ENCODE measurements around the gene PGAM2.

The PGAM2 gene

GRCh38 chr7:44080118-44080517 is 14.8 kb upstream of the PGAM2 start:
- H3K9me3 ChIP-seq = no peaks in the 10 kb centered on the region
- peaks cover 0 to 48% (median 46%) of the 10 kb centered on the region in 4 donors for H3K4me1 ChIP-seq
- DNase-seq = no peak
- H3K4me3 ChIP-seq = no peak overlapping the region
- intact Hi-C loops (cut with DNase I; ENCODE audit: low total_unique reads) = no loop called here
- no peaks in the 10 kb centered on the region for H3K27me3 ChIP-seq
- H3K36me3 ChIP-seq = peaks cover 26 to 58% (median 55%) of the 10 kb centered on the region in 3 donors
- TF ChIP-seq, protein P1, sequence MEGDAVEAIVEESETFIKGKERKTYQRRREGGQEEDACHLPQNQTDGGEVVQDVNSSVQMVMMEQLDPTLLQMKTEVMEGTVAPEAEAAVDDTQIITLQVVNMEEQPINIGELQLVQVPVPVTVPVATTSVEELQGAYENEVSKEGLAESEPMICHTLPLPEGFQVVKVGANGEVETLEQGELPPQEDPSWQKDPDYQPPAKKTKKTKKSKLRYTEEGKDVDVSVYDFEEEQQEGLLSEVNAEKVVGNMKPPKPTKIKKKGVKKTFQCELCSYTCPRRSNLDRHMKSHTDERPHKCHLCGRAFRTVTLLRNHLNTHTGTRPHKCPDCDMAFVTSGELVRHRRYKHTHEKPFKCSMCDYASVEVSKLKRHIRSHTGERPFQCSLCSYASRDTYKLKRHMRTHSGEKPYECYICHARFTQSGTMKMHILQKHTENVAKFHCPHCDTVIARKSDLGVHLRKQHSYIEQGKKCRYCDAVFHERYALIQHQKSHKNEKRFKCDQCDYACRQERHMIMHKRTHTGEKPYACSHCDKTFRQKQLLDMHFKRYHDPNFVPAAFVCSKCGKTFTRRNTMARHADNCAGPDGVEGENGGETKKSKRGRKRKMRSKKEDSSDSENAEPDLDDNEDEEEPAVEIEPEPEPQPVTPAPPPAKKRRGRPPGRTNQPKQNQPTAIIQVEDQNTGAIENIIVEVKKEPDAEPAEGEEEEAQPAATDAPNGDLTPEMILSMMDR (IDR thresholded peaks at IDR 0.05) = no peak
- peak overlapping the region; percentile 93 to 98 for H3K27ac ChIP-seq

DNA sequence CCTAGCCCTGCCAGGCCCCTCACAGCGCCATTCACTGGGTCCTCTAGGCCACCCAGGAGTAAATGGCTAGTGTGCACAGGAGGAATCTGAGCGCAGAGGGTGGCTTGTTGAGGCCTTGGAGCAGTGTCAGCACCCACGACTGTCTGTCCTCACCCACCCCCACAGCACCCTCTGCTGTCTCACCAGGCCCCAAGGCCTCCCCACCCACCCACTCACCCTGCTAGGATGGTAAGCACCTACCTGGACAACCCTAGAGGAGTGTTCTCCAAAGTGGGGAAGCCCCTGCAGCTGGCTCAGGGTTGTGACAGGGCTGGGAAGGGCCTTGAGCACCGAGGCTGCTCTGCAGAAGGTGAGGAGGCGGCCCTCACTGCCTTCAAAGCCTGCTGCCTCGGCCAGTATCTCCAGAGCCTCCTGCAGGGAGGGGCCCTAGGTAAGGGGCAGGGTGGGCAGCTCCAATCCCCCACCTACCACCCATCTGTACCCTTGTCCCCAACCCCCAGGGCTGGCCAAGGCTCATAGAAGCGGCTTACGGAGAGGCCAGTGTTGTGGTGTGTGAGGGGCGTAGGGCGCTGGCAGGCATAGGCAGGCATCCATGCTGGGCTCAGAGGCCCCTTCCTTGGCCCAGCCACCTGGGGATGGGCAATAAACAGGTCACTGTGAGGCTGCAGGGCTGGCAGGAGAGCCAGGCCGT is 14.1 kb upstream of the PGAM2 start:
- H3K4me1 ChIP-seq = peaks cover 0 to 42% (median 40%) of the 10 kb centered on the region in 4 donors
- H3K27ac ChIP-seq = peak overlapping the region in 1 of 2 donors; percentile 29
- H3K9me3 ChIP-seq = no peaks in the 10 kb centered on the region
- no peaks in the 10 kb centered on the region for H3K27me3 ChIP-seq
- no peak overlapping the region for H3K4me3 ChIP-seq
- no peak for DNase-seq
- TF ChIP-seq, protein P1 (IDR thresholded peaks at IDR 0.05) = no peak
- H3K36me3 ChIP-seq = peaks cover 26 to 65% (median 55%) of the 10 kb centered on the region in 3 donors
- intact Hi-C loops (cut with DNase I; ENCODE audit: low total_unique reads) = loop anchor here (5.0 kb wide), 1 partner anchor 38 kb away; no protein-coding TSS in a partner anchor

DNA sequence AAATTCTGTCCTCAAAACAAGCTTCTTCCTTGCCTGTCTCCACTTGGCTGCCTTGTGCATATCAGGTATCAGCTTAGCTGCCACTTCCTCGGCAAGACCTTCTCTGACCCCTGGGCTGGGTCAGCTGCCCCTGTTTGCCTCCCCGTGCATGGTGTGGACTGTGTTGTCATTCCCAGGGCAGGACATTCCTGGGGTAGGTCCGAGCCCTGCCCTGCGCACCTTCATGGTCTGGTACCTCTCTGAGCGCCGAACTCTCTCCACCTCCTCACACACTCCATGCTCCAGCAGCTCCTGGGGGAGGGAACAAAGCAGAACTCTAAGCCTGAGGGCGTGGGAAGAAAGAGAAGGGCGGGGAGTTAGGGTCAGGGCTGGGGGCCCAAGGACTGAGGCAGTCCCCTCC is 13.2 kb upstream of the PGAM2 start:
- intact Hi-C loops (cut with DNase I; ENCODE audit: low total_unique reads) = loop anchor here (5.0 kb wide), 1 partner anchor 39 kb away; no protein-coding TSS in a partner anchor
- DNase-seq = no peak
- Histone ChIP-seq H3K27me3 (no peaks in the 10 kb centered on the region), H3K4me1 (peaks cover 4 to 42% (median 38%) of the 10 kb centered on the region in 4 donors), H3K36me3 (peaks cover 26 to 74% (median 55%) of the 10 kb centered on the region in 3 donors), H3K4me3 (no peak overlapping the region), H3K9me3 (no peaks in the 10 kb centered on the region), H3K27ac (peak overlapping the region in 1 of 2 donors; percentile 29)
- TF ChIP-seq, protein P1 (IDR thresholded peaks at IDR 0.05) = no peak

GRCh38 chr7:44077681-44078091 is 12.3 kb upstream of the PGAM2 start:
- no peaks in the 10 kb centered on the region for H3K27me3 ChIP-seq
- H3K4me1 ChIP-seq = peaks cover 4 to 44% (median 41%) of the 10 kb centered on the region in 4 donors
- TF ChIP-seq, protein P1 (IDR thresholded peaks at IDR 0.05) = no peak
- peak overlapping the region in 1 of 2 donors; percentile 29 for H3K27ac ChIP-seq
- H3K36me3 ChIP-seq = peaks cover 26 to 83% (median 63%) of the 10 kb centered on the region in 3 donors
- intact Hi-C loops (cut with DNase I; ENCODE audit: low total_unique reads) = loop anchor here (5.0 kb wide), 1 partner anchor 40 kb away; no protein-coding TSS in a partner anchor
- no peak overlapping the region for H3K4me3 ChIP-seq
- no peak for DNase-seq
- no peaks in the 10 kb centered on the region for H3K9me3 ChIP-seq

GRCh38 chr7:44077061-44077460 is 11.7 kb upstream of the PGAM2 start:
- no peak for DNase-seq
- TF ChIP-seq, protein P1 (IDR thresholded peaks at IDR 0.05) = no peak
- no peak overlapping the region for H3K4me3 ChIP-seq
- H3K27ac ChIP-seq = no peak overlapping the region
- no peaks in the 10 kb centered on the region for H3K27me3 ChIP-seq
- intact Hi-C loops (cut with DNase I; ENCODE audit: low total_unique reads) = loop anchor here (5.0 kb wide), 1 partner anchor 40 kb away; no protein-coding TSS in a partner anchor
- H3K4me1 ChIP-seq = peaks cover 4 to 50% (median 47%) of the 10 kb centered on the region in 4 donors
- H3K9me3 ChIP-seq = no peaks in the 10 kb centered on the region
- peaks cover 26 to 84% (median 63%) of the 10 kb centered on the region in 3 donors for H3K36me3 ChIP-seq
